C1 segment of cervical spinal cord (tissue), 14 donors: Measurements from ENCODE around the gene CCDC121.
A peak's percentile ranks its signal among the peaks of the same experiment; 100 is the strongest.

ENCODE experiments used
- DNase-seq, 14 donors: peaks; one replicate each; lab custom pipeline; 2025; lab: John Stamatoyannopoulos, UW

Gene CCDC121

DNA sequence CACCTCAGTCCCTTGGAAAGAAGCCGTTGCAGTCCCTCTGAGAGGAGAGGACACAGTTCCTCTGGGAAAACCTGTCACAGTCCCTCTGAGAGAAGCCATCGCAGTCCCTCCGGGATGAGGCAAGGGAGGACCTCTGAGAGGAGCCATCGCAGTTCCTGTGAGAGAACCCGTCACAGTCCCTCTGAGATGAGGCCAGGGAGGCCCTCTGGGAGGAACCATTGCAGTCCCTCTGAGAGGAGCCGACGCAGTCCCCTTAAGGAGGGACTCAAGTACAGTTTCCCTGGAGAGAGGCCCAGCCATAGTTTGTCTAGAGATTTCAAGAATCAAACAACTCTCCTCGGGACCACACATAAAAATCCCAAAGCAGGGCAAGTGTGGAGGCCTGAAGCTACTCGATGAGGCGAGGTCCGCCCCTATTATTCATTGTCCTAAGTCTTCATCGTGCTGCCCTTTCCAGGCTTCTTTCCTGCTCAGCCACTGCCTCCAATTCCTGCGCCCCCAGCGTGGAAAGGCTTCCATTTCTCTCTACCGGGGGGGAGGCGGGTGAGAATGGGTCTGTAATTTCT lies 46.6 kb downstream of the CCDC121 start:
- peak in 1 of 14 donors; percentile 5 for DNase-seq

DNA sequence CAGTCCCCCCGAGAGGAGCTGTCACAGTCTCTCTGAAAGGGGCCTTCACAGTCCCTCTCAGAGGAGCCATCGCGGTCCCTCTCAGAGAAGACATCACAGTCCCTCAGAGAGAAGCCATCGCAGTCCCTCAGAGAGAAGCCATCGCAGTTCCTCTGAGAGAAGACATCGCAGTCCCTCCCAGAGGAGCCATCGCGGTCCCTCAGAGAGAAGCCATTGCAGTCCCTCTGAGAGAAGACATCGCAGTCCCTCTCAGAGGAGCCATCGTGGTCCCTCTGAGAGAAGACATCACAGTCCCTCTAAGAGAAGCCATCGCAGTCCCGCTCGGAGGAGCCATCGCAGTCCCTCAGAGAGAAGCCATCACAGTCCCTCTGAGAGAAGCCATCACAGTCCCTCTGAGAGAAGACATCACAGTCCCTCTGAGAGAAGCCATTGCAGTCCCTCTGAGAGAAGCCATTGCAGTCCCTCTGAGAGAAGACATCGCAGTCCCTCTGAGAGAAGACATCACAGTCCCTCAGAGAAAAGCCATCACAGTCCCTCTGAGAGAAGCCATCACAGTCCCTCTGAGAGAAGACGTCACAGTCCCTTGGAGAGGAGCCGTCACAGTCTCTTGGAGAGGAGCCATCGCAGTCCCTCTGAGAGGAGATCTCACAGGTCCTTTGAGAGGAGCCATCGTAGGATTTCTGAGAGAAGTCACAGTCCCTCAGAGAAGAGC lies 47.2 kb downstream of the CCDC121 start:
- no peak for DNase-seq
